ENCODE measurements around the gene SLC25A34. TPM values are rescaled to one million over a fixed set of nuclear protein-coding genes. Genes with fewer than 3 reads are reported as not detected.

SLC25A34 gene
- total RNA-seq, 2 donors from 2014 or later, result 1.8 to 3.5 TPM

GRCh38 chr1:15788624-15789301 lies 52.7 kb downstream of the SLC25A34 start:
- no peaks in the 10 kb centered on the region for H3K9me3 ChIP-seq (ENCODE audit: control insufficient read depth, low read length)

More at GRCh38 chr1:15788624-15789301, 52.7 kb downstream of the SLC25A34 start:
- H3K36me3 Mint-ChIP-seq (ENCODE audit: low read depth), result peaks cover 19% of the 10 kb centered on the region
- no peak for DNase-seq
- Histone ChIP-seq H3K27ac (ENCODE audit: low read depth, low read length) (no peak overlapping the region), H3K4me3 (ENCODE audit: low read length) (no peak overlapping the region), H3K4me1 (ENCODE audit: control insufficient read depth, insufficient read depth, low read length) (peaks cover under 1% of the 10 kb centered on the region), H3K27me3 (ENCODE audit: control insufficient read depth, insufficient read depth, low read length, poor library complexity, severe bottlenecking) (no peaks in the 10 kb centered on the region), H3K9ac (ENCODE audit: extremely low read depth, low read length, poor library complexity, severe bottlenecking) (no peak overlapping the region), H3K36me3 (ENCODE audit: control insufficient read depth, insufficient read depth, low read length) (peaks cover 8% of the 10 kb centered on the region)
- no peak for TF ChIP-seq CTCF (conservative IDR thresholded peaks at IDR 0.05)
- H3K27ac Mint-ChIP-seq, result no peak overlapping the region
- H3K4me1 Mint-ChIP-seq, result peaks cover 8% of the 10 kb centered on the region
- no peaks in the 10 kb centered on the region for H3K27me3 Mint-ChIP-seq (ENCODE audit: insufficient read depth)
- H3K4me3 Mint-ChIP-seq, result no peak overlapping the region
- WGBS, 2 experiments (ENCODE audit: insufficient coverage in 1 of 2, insufficient read length in 1 of 2), result 93 to 96% methylated on average over 11 to 13 of the region's 13 CpGs
- H3K9me3 Mint-ChIP-seq, result no peaks in the 10 kb centered on the region

Other genes starting within 250 kb of the SLC25A34 start
- gene CASP9, start 212.0 kb upstream of the SLC25A34 start, total RNA-seq, result 10 to 100 TPM; 15.5 to 16.1 TPM
- gene DNAJC16, start 209.4 kb upstream of the SLC25A34 start, total RNA-seq, result 10 to 100 TPM; 23.1 to 31.6 TPM
- 1 to 10 TPM; 3.8 to 4.4 TPM for gene AGMAT, start 151.2 kb upstream of the SLC25A34 start, total RNA-seq
- 10 to 100 TPM; 36.0 to 37.6 TPM for gene DDI2, start 118.8 kb upstream of the SLC25A34 start, total RNA-seq
- gene PLEKHM2, start 51.9 kb upstream of the SLC25A34 start, total RNA-seq, result 10 to 100 TPM; 46.9 to 50.4 TPM
- 1 to 10 TPM in 1 of 2 donors, under 1 TPM in 1; 0.46 to 3.2 TPM for gene TMEM82, start 6.2 kb downstream of the SLC25A34 start, total RNA-seq
- gene FBLIM1, start 22.5 kb downstream of the SLC25A34 start, total RNA-seq, result 10 to 100 TPM; 58.4 to 60.6 TPM
- gene UQCRHL, start 71.4 kb downstream of the SLC25A34 start, total RNA-seq, result 1 to 10 TPM; 1.6 to 3.7 TPM
- 10 to 100 TPM; 61.5 to 71.9 TPM for gene SPEN, start 111.4 kb downstream of the SLC25A34 start, total RNA-seq
- gene ZBTB17, start 239.8 kb downstream of the SLC25A34 start, total RNA-seq, result 10 to 100 TPM; 28.0 to 31.7 TPM